Spleen (tissue), 7 donors: ENCODE measurements around the gene APP.

Experiments
- CTCF ChIP-seq, 11 experiments: fragments of 200-600 bp in 7 of 11; fragments of 450-650 bp in 4 of 11; sonication (generic) in 4 of 11; IDR thresholded peaks in 8 of 11; conservative IDR thresholded peaks in 3 of 11; 1 replicate in 7 of 11; 2 replicates in 4 of 11; pipeline versions ENCODE4 v1.4.0 to v1.8.0; 2016 to 2021; ENCODE audit warnings: antibody characterized with exemption in 11 of 11, inconsistent platforms in 4 of 11, mild to moderate bottlenecking in 1 of 11
- POLR2A ChIP-seq, 3 donors: fragments of 450-650 bp; IDR thresholded peaks; one replicate each; pipeline ENCODE4 v1.5.1; 2017; ENCODE audit warnings: antibody characterized with exemption in 3 of 3, mild to moderate bottlenecking in 1 of 3
- POLR2AphosphoS5 ChIP-seq, 3 donors: sonication (generic); formaldehyde crosslinking; IDR thresholded peaks; one replicate each; pipeline ENCODE4 v1.5.1; 2017; ENCODE audit warnings: antibody characterized with exemption in 3 of 3
- donor health status: DM: no; HTN: no; CAD: no; lungs with moderate emphysema.
- donor health status: DM: no; HTN: no; CAD: no.
- donor health status: DM: no; HTN: no; CAD: no.

GRCh38 chr21:26153758-26154157, 16.8 kb downstream of the APP start:
- TF ChIP-seq CTCF (IDR thresholded peaks at IDR 0.05 in 8 of 11, conservative IDR thresholded peaks at IDR 0.05 in 3 of 11) (no peak), POLR2A (IDR thresholded peaks at IDR 0.05) (no peak), POLR2AphosphoS5 (IDR thresholded peaks at IDR 0.05) (no peak)
